GM12874 (cell line): ENCODE measurements around the gene DMD.

ENCODE experiments used
- TF ChIP-seq, protein P1 (sequence below): IDR thresholded peaks from 2 replicates; pipeline ENCODE4 v1.5.1; 2011; ENCODE audit warnings: low read depth, mild to moderate bottlenecking, control low read depth, low read length, moderate library complexity; ENCODE audit not compliant: insufficient read depth

Gene DMD

DNA sequence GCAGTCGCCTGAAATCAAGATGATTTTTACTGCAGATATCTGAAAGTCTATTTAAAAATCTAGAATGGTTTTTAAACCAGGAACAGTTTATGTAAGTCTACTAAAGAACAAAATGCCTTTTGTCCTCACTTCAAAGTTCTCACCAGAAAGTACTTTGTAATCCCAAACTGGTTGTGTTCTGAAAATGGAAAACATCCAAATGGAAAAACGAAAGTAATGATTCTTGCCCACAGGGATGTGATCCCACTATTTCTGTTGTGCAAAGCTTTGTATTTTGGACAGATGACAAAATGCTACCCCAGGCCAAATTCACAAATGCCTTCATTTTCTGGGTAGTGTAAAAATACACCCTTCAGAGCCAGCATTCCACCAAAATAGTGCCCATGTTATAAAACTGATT lies 1874.0 kb downstream of the DMD start:
- TF ChIP-seq, protein P1, sequence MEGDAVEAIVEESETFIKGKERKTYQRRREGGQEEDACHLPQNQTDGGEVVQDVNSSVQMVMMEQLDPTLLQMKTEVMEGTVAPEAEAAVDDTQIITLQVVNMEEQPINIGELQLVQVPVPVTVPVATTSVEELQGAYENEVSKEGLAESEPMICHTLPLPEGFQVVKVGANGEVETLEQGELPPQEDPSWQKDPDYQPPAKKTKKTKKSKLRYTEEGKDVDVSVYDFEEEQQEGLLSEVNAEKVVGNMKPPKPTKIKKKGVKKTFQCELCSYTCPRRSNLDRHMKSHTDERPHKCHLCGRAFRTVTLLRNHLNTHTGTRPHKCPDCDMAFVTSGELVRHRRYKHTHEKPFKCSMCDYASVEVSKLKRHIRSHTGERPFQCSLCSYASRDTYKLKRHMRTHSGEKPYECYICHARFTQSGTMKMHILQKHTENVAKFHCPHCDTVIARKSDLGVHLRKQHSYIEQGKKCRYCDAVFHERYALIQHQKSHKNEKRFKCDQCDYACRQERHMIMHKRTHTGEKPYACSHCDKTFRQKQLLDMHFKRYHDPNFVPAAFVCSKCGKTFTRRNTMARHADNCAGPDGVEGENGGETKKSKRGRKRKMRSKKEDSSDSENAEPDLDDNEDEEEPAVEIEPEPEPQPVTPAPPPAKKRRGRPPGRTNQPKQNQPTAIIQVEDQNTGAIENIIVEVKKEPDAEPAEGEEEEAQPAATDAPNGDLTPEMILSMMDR: no peak

GRCh38 chrX:31336419-31336818 lies 1874.9 kb downstream of the DMD start:
- TF ChIP-seq, protein P1: no peak

- TF ChIP-seq, protein P1: no peak
These were observed 1876.4 kb downstream of the DMD start for GRCh38 chrX:31334997-31335396.

DNA sequence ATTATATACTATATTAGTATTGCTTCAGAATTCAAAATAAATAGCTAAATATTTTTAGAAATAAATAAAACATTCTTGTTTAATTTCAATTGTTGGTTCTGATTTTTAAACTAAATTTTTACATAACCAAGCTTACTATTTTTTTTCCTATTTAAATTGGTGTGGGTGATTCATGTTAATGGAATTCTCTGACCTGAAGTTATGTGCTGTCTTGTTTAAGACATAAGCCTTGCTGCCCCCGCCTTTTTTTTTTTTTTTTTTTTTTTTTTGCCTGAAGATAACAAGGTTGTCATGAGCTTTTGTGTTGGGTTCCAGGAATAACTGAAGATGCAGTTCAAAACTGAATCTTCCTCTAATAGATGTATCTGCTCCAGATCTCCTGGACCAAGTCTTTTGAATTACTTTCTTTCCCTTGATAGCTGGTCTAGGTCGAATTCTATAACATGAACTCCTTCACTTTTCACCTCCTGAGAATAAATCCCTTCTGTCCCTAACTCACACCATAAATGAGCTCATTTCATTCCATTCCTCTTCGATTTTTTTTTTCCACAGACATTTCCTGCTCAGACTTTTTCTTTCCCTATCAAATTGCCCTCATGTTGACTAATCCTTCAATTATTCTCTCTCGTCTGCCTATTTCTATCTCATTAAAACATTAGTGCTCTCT lies 1878.1 kb downstream of the DMD start:
- TF ChIP-seq, protein P1: no peak

GRCh38 chrX:31331928-31332327 lies 1879.4 kb downstream of the DMD start:
- TF ChIP-seq, protein P1: no peak

DNA sequence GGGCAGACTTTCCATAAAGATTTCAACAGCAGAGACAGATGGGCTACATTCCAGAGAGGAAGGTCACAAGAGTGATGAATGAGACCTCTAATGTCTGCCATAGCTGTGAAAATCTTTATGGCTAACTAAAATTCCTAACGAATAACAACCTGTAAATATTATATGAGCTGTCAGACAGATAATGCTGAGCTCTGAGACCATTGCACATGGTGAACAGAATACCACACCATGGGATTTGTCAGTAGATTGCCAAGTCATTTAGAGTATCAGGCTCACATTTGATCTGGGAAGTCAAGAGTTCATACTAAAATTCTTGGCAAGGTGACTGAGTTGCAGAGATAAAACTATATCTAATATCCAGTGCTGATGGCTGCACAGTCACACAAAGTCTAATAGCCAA lies 1880.3 kb downstream of the DMD start:
- TF ChIP-seq, protein P1: no peak

GRCh38 chrX:31329298-31329697 lies 1882.1 kb downstream of the DMD start:
- TF ChIP-seq, protein P1: no peak
